Measurements from ENCODE around the gene S1PR4. TPM values are rescaled to one million over a fixed set of nuclear protein-coding genes. Genes with fewer than 3 reads are reported as not detected.

S1PR4 gene
- total RNA-seq, 1 donor from 2014 or later: not detected

DNA sequence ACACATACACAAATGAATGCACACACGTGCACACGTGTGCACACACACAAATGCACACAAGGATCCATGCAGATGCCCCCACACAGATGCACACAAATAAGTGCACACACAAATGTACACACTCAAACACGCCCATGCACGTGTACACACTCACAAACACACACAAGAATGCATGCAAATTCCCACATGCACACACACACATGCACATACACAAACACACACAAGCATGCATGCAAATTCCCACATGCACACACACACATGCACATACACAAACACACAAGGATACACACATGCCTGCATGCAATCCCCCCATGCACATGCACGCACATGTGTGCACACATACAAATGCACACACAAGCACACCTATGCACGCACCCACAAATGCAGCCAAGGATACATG is 29.5 kb upstream of the S1PR4 start:
- Mint-ChIP-seq H3K36me3 (no peaks in the 10 kb centered on the region), H3K27ac (no peak overlapping the region), H3K9me3 (no peaks in the 10 kb centered on the region), H3K4me3 (no peak overlapping the region), H3K4me1 (ENCODE audit: unreplicated experiment) (no peaks in the 10 kb centered on the region), H3K27me3 (peaks cover 6% of the 10 kb centered on the region)
- no peak for DNase-seq (ENCODE audit: extremely low spot score, unreplicated experiment)
- TF ChIP-seq, protein P1, sequence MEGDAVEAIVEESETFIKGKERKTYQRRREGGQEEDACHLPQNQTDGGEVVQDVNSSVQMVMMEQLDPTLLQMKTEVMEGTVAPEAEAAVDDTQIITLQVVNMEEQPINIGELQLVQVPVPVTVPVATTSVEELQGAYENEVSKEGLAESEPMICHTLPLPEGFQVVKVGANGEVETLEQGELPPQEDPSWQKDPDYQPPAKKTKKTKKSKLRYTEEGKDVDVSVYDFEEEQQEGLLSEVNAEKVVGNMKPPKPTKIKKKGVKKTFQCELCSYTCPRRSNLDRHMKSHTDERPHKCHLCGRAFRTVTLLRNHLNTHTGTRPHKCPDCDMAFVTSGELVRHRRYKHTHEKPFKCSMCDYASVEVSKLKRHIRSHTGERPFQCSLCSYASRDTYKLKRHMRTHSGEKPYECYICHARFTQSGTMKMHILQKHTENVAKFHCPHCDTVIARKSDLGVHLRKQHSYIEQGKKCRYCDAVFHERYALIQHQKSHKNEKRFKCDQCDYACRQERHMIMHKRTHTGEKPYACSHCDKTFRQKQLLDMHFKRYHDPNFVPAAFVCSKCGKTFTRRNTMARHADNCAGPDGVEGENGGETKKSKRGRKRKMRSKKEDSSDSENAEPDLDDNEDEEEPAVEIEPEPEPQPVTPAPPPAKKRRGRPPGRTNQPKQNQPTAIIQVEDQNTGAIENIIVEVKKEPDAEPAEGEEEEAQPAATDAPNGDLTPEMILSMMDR (conservative IDR thresholded peaks at IDR 0.05): no peak

DNA sequence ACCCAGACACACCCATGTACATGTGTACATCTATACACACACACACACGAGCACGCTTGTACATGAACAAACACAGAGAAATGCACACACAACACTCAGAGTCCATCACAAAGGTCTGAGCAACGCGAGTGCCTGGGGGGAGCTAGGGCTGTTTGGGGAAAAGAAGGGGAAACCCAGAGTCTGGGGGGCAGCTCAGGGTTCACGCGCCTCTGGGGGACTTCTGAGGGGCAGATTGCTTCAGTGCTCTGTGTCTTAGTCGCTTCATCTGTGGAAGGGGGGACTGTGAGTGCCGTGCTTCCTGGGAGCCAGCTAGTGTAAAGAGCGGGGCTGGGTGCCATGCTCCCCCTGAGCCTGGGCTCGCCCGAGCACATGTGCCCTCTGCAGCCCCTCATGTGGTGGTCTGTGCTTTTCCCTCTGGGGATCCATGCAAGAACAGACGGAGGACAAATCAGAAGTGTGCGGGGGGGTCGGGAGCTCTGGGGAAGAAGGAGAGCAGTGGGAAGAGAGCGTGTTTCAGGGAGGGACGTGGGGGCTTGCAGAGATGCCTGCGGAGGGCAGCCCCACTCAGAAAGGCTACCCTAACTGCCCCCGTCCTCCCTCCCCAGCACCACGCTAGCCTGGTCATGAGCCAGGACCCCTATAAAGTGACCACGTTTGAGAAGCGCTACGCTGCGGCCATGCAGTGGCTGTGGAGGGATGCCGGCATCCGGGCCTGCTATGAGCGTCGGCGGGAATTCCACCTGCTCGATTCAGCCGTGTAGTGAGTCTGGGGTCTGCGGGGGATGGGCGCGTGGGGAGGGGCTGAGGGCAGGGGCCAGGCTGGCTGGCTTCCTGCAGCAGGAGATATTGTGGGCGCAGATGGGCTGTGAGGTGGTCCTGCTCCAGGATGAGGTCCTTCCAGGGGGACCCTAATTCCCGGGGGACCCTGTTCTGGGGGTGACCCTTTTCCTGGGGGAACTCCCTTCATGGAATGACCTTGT is 28.8 kb upstream of the S1PR4 start:
- Mint-ChIP-seq H3K36me3 (no peaks in the 10 kb centered on the region), H3K4me1 (ENCODE audit: unreplicated experiment) (no peaks in the 10 kb centered on the region), H3K27me3 (peaks cover 6% of the 10 kb centered on the region), H3K4me3 (no peak overlapping the region), H3K9me3 (no peaks in the 10 kb centered on the region), H3K27ac (no peak overlapping the region)
- TF ChIP-seq, protein P1 (conservative IDR thresholded peaks at IDR 0.05): no peak
- DNase-seq (ENCODE audit: extremely low spot score, unreplicated experiment): no peak

DNA sequence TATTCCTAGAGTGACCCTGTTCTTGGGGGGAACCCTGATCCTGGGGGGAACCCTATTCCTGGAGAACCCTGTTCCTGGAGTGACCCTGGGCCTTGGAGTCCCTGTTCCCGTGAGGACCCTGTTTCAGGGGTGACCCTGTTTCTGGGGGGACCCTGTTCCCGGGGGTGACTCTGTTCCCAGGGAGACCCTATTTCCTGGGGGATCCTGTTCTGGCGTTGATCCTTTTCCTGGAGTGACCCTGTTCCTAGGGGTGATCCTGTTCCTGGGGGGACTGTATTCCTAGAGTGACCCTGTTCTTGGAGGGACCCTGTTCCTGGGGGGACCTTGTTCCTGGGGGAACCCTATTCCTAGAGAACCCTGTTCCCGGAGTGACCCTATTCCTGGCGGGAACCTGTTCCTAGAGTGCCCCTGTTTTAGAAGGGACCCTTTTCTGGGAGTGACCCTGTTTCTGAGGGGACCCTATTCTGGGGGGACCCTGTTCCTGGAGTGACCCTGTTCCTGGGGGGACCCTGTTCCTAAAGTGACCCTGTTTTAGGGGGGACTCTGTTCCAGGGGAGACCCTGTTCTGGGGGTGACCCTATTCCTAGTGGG is 27.7 kb upstream of the S1PR4 start:
- DNase-seq (ENCODE audit: extremely low spot score, unreplicated experiment): no peak
- Mint-ChIP-seq H3K27me3 (peaks cover 6% of the 10 kb centered on the region), H3K27ac (no peak overlapping the region), H3K4me3 (no peak overlapping the region), H3K4me1 (ENCODE audit: unreplicated experiment) (no peaks in the 10 kb centered on the region), H3K9me3 (no peaks in the 10 kb centered on the region), H3K36me3 (no peaks in the 10 kb centered on the region)
- TF ChIP-seq, protein P1 (conservative IDR thresholded peaks at IDR 0.05): no peak

DNA sequence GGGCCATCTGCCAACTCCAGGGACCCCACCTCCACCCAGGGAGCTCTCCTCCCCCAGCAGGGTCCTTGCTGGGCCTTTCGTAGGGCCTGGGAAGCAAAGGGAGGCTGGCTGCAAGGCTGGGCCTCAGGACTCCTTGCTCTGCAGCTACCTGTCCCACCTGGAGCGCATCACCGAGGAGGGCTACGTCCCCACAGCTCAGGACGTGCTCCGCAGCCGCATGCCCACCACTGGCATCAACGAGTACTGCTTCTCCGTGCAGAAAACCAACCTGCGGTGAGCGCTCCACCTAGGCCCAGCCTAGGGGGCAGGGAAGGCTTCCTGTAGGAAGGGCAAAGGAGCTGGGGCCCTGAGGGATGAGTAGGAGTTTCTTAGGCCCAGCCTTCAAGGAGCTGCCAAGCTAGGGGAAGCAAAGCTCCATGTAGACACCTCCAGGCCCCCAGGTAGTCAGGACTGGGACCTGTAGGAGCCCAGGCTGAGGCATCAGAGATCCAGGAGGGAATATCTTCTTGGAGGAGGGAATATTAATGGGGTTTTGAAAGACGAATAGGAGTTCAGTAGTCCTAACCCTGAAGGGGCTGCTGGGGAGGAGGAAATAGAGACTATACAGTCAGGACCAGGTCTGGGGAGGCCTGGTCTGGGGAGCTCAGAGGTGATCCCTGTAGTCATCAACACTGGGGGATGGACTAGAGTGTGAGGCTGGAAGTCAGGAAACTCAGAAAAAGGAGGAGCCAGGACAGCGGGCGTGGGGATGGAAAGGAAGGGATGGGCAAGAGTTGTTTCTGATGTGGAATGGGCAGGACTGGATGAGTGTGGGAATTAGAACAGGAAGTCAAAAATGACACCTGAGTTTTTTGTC is 26.8 kb upstream of the S1PR4 start:
- no peaks in the 10 kb centered on the region for H3K4me1 Mint-ChIP-seq (ENCODE audit: unreplicated experiment)
- DNase-seq (ENCODE audit: extremely low spot score, unreplicated experiment): no peak
- no peak overlapping the region for H3K4me3 Mint-ChIP-seq
- peaks cover 9% of the 10 kb centered on the region for H3K27me3 Mint-ChIP-seq
- H3K27ac Mint-ChIP-seq: no peak overlapping the region
- no peaks in the 10 kb centered on the region for H3K36me3 Mint-ChIP-seq
- H3K9me3 Mint-ChIP-seq: no peaks in the 10 kb centered on the region
- TF ChIP-seq, protein P1 (conservative IDR thresholded peaks at IDR 0.05): no peak

DNA sequence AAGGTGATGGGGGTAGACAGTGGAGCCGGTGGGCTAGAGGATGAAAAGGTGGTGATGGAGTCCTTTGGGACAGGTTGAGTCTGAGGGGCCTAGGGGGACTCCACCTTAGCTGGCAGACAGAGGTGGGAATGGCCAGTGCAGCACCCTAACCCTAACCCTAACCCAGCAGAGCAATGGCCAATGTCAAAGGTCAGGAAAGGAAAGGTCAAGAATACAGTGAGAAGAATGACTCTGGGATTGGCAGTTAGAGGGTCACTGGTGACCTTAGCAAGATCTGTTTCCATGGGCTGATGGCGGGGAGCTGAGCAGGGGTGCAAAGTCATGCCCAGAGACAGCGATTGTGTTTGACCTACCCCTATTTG is 26.2 kb upstream of the S1PR4 start:
- Mint-ChIP-seq H3K27me3 (peaks cover 12% of the 10 kb centered on the region), H3K4me1 (ENCODE audit: unreplicated experiment) (no peaks in the 10 kb centered on the region), H3K36me3 (no peaks in the 10 kb centered on the region), H3K9me3 (no peaks in the 10 kb centered on the region), H3K4me3 (no peak overlapping the region), H3K27ac (no peak overlapping the region)
- TF ChIP-seq, protein P1 (conservative IDR thresholded peaks at IDR 0.05): no peak
- no peak for DNase-seq (ENCODE audit: extremely low spot score, unreplicated experiment)

All from type B pancreatic cell (in vitro differentiated cells).